Activated T-cell treated with anti-CD3 and anti-CD28 coated beads, Interleukin-2, amount 50 U/mL, for 72 hours (primary cell): Measurements from ENCODE around the gene SYT13. TPM values are rescaled to one million over a fixed set of nuclear protein-coding genes. Genes with fewer than 3 reads are reported as not detected.
"Not testable (repeated sequence)": the region's sequence is repeated elsewhere in the genome, so short reads cannot be mapped to it uniquely, and the experiment has no call there.

Experiments
- ATAC-seq, 2 donors: fragments of 150-1000 bp; cut with Tn5 transposase; replicated peaks in 1 of 2; 2 replicates each; pipeline ENCODE4 v1.10.0; 2021; ENCODE audit warnings: moderate library complexity in 2 of 2, mild to moderate bottlenecking in 1 of 2
- DNase-seq, 2 donors: peaks; one replicate each; pipeline ENCODE4 v3.0.0; 2021 to 2022; ENCODE audit warnings: mixed read lengths in 1 of 2
- H3K27ac Mint-ChIP-seq: one replicate; pipeline ENCODE4 v1.8.0; 2022; ENCODE audit warnings: mild to moderate bottlenecking, moderate library complexity, mixed read lengths
- H3K27me3 Mint-ChIP-seq: one replicate; pipeline ENCODE4 v1.8.0; 2022; ENCODE audit warnings: low read depth, mixed read lengths
- H3K36me3 Mint-ChIP-seq, 2 donors: one replicate each; pipeline ENCODE4 v1.8.0; 2022; ENCODE audit warnings: mixed read lengths in 2 of 2, mild to moderate bottlenecking in 1 of 2; ENCODE audit not compliant: insufficient read depth in 2 of 2
- H3K4me1 Mint-ChIP-seq: one replicate; pipeline ENCODE4 v1.8.0; 2022; ENCODE audit warnings: low read depth, mixed read lengths
- H3K4me3 Mint-ChIP-seq, 2 donors: one replicate each; pipeline ENCODE4 v1.8.0; 2022; ENCODE audit warnings: mild to moderate bottlenecking in 2 of 2, mixed read lengths in 2 of 2, moderate library complexity in 2 of 2
- H3K9me3 Mint-ChIP-seq, 2 donors: one replicate each; pipeline ENCODE4 v1.8.0; 2022; ENCODE audit warnings: mixed read lengths in 2 of 2
- total RNA-seq, 2 donors: library from RNA; stranded (reverse); gene quantifications; one replicate each; pipeline ENCODE4 v1.2.3, GENCODE V29; 2022

SYT13 gene
- total RNA-seq, 2 donors from 2014 or later = not detected

DNA sequence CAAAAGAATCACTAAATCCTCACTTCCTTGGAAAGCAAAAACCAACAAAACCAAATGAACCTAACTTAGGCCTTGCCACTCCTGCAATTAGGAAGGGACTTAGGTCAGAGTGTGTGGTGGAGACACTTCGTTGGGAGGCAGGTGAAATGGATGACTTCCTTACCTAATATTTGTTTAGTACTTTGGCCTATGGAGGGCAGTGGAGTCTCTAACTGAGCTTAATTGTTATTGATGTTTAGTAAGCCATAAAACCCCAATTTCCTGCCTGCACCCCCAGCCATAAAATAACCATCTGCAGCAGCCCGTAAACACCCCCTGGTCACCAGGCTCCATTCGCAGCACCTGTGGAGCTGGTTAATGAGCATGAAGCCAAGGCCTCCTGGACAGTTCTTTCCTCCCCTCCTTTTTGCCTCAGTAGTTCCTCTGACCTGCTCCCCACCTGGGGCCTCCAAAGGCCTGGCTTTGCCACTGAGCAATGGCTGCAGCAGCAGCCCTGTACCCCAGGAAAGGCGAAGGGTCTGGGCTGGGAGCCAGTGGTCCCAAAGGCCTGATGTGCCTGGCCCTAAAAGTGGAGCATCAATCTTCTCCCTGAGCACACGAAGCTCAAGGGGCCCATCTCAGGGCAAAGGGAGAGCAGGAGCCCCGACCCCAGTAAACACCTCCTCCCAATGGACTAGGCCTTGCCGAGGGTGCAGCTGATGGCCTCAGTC lies 15.6 kb upstream of the SYT13 start:
- H3K36me3 Mint-ChIP-seq = no peaks in the 10 kb centered on the region

DNA sequence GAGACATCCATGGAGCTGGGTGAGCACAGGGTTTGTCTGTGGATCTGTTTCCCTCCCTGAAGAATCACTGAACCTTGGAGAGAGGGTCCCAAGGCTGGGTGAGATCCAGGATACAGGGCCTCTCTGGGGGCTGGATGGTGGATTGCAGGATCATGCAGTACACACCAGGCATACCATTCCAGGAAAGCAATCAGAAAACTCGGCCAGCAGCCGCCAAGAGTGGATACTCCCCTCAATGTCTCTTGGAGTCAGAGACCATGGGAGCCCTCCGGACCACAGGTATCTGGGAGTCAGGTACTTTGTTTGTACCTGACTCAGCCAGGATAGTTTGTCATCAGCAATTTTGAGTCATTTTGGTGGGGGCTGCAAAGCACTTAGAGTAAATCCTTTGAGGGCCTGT lies 14.6 kb upstream of the SYT13 start:
- no peak overlapping the region for H3K27ac Mint-ChIP-seq

More for the DNA sequence above, 15.6 kb upstream of the SYT13 start:
- no peak overlapping the region for H3K4me3 Mint-ChIP-seq
- H3K9me3 Mint-ChIP-seq = no peaks in the 10 kb centered on the region
- ATAC-seq (no peak), DNase-seq (no peak)
- H3K4me1 Mint-ChIP-seq = no peaks in the 10 kb centered on the region
- no peak overlapping the region for H3K27ac Mint-ChIP-seq
- H3K27me3 Mint-ChIP-seq = peaks cover 5% of the 10 kb centered on the region

DNA sequence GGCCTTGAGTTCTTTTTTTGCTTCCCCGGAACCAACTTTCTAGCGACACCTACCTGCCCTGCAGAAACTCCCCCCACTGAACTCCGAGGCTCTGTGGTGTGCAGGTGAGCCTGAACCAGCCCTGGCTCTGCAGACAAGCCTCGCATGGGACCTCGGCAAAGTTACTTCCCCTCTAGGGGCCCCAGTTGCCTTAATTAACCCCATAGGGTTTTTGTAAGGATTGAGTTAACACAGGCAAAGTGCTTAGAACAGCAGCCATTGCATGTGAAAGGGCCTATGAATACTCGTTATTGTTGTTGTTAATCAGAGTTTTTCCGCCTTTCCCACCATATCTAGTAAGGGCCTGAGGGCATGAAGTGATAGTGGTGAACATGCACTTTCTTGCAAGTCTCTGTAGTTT lies 12.6 kb upstream of the SYT13 start:
- Mint-ChIP-seq H3K4me1 (no peaks in the 10 kb centered on the region), H3K36me3 (no peaks in the 10 kb centered on the region), H3K4me3 (no peak overlapping the region), H3K27me3 (peaks cover 22% of the 10 kb centered on the region), H3K27ac (no peak overlapping the region), H3K9me3 (no peaks in the 10 kb centered on the region)
- no peak for DNase-seq
- ATAC-seq = no peak

More for the DNA sequence above, 14.6 kb upstream of the SYT13 start:
- no peak for ATAC-seq
- H3K36me3 Mint-ChIP-seq = no peaks in the 10 kb centered on the region
- H3K9me3 Mint-ChIP-seq = no peaks in the 10 kb centered on the region
- peaks cover 7% of the 10 kb centered on the region for H3K27me3 Mint-ChIP-seq
- no peak overlapping the region for H3K4me3 Mint-ChIP-seq
- DNase-seq = no peak
- no peaks in the 10 kb centered on the region for H3K4me1 Mint-ChIP-seq

DNA sequence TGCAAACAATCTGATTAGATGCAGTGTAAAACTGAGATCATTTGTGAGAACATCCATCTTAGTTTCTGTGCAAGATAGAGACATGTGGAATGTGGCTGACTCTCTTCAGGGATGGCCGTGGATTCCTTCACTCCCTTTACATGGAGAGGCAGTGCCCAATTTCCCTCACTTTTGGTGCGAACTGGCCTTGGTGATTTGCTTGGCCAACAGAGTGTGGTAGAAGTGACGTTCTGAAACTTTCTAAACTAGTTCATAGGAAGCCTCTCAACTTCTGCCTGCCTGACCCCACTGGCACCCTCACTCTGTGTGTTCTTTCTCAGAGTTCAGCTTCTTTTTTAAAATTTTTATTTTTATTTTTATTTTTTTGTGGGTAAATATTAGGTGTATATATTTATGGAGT lies 9.9 kb upstream of the SYT13 start:
- Mint-ChIP-seq H3K27ac (no peak overlapping the region), H3K27me3 (peaks cover 44% of the 10 kb centered on the region), H3K4me3 (no peak overlapping the region), H3K36me3 (no peaks in the 10 kb centered on the region), H3K9me3 (no peaks in the 10 kb centered on the region), H3K4me1 (no peaks in the 10 kb centered on the region)
- DNase-seq (no peak), ATAC-seq (no peak)

DNA sequence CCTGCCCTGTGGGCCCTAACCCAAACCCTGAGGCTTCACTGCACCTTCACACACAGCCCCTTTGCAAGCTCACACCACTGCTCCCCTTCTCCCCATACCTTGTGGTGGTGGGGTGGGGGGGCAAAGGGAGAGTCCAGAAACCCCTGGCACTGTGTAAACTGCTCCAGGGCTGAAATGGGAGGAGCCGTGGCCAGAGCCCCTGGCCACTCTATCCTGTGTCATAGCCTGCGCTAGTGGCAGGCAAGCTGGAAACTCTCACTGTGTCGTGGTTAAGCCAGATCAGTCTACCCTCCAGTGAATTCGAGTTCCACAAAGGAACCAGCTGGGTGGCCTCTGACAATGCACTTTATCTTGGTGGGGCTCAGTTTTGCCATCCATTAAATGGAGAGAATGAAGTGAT lies 8.4 kb upstream of the SYT13 start:
- no peaks in the 10 kb centered on the region for H3K4me1 Mint-ChIP-seq
- no peaks in the 10 kb centered on the region for H3K9me3 Mint-ChIP-seq
- no peaks in the 10 kb centered on the region for H3K36me3 Mint-ChIP-seq
- H3K4me3 Mint-ChIP-seq = no peak overlapping the region
- ATAC-seq (no peak), DNase-seq (no peak)
- H3K27ac Mint-ChIP-seq = no peak overlapping the region
- H3K27me3 Mint-ChIP-seq = peaks cover 52% of the 10 kb centered on the region

DNA sequence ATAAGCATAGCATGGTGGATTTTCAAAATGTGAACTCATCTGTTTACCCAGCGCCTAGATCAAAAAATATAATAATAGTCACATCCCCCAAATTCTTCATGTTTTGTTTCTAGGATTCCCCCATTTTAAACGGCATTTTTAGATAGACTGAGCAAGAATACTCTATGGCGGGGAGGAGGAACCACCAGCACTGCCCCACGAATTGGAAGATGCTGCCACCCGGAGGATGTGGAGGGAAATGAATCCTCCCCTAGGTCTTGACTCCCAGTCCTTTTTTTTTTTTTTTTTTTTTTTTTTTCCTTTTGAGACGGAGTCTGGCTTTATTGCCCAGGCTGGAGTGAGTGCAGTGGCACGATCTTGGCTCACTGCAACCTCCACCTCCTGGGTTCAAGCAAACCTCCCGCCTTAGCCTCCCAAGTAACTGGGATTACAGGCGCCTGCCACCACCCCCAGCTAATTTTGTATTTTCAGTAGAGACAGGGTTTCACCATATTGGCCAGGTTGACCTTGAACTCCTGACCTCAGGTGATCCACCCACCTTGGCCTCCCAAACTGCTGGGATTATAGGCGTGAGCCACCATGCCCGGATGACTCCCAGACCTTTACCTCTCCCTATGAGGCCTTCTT lies 7.5 kb upstream of the SYT13 start:
- not testable (repeated sequence) for H3K4me3 Mint-ChIP-seq, H3K9me3 Mint-ChIP-seq, H3K27ac Mint-ChIP-seq, H3K4me1 Mint-ChIP-seq, H3K36me3 Mint-ChIP-seq
- DNase-seq (peak; percentile 70 to 78), ATAC-seq (peak; percentile 84 to 89)
- H3K27me3 Mint-ChIP-seq = peaks cover 60% of the 10 kb centered on the region

DNA sequence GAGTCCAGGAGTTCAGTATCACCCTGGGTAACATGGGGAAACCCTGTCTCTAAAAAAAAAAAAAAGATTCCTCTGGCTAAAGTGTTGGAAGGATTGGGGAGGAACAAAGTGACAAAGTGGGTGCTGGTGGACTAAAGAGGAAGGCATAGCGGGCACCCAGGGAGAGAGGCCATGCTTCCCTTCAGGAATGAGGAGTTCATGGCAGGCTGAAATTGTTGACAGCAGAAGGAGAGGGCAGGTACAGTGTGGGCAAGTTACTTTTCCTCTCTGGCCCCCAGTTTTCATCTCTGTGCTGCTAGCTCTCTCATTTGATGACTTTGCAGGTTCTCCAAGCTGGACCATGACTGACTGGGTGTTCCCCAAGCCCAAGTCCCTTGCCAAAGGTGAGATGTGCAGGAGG lies 4.4 kb upstream of the SYT13 start:
- Mint-ChIP-seq H3K4me1 (no peaks in the 10 kb centered on the region), H3K27ac (no peak overlapping the region), H3K9me3 (peaks cover 0 to 2% of the 10 kb centered on the region in 2 donors), H3K27me3 (peaks cover 79% of the 10 kb centered on the region), H3K4me3 (no peak overlapping the region), H3K36me3 (no peaks in the 10 kb centered on the region)
- ATAC-seq (no peak), DNase-seq (no peak)

DNA sequence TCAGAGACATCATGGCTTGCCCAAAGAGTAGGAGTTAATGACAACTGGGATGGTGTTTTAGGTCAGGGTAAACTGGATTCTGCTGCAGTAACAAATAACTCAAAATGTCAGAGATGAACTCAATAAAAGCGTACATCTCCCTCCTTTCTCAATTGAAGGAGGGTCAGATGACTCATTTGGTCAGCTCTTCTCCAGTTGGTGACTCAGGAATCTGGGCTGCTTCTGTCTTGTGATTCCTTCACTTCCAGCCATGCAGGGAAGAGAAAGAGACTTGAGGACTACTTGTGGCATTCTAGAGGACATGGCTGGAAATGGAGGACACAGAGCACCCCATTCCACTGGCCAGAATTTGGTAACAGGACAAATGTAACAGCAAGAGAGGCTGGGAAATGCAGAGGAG lies 3.2 kb upstream of the SYT13 start:
- Mint-ChIP-seq H3K27ac (no peak overlapping the region), H3K4me1 (no peaks in the 10 kb centered on the region), H3K4me3 (no peak overlapping the region), H3K27me3 (peaks cover 79% of the 10 kb centered on the region), H3K36me3 (no peaks in the 10 kb centered on the region), H3K9me3 (peaks cover 0 to 2% of the 10 kb centered on the region in 2 donors)
- no peak for DNase-seq
- no peak for ATAC-seq

DNA sequence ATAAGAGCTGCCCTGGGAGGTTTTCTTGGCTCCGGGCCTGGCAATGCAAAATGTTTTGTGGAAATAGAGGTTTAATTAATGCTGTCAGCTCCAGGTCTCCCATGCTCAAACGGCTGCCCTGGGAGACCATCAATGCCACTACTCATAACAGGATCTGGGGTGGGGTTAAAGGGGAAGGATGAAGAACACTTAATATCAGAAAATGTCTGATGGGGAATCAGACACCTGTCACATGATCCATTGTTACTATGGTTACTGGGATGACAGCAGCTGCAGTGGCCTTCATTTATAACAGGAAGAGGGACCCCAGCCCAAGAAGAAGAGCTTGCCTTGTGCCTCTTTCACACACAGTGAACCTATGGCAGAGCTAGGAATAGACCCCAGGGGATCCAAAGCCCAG lies 2.2 kb upstream of the SYT13 start:
- DNase-seq = no peak
- H3K9me3 Mint-ChIP-seq = peaks cover 0 to 2% of the 10 kb centered on the region in 2 donors

DNA sequence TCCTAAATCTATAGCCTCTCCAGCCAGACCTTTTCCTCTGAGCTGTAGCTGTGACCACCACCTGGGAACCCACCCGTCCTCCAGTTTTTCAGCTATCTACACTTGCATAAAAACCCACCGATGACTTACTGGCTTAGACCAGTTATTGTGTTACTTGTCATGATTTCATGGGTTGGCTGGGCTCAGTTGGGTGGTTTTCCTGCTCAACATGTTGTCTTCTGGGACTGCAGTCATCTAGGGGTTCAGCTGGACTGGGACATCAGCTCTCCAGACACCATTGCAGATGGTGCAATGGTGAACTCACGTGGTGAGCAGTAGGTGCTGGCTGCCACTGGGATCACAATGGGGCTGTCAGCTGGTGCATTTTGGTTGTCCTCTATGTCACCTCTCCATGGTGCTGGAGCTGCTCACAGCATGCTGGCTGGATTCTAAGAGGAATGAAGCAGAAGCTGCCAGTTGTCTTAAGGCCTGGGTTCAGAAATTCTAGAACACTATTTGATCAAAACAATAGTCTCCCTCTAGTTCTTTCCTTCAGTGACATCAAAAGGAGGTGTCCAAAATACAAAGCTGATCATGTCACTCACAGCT lies 1.3 kb upstream of the SYT13 start:
- no peak for ATAC-seq
- H3K27me3 Mint-ChIP-seq = peaks cover 75% of the 10 kb centered on the region
- H3K4me3 Mint-ChIP-seq = no peak overlapping the region

More for the DNA sequence above, 2.2 kb upstream of the SYT13 start:
- Mint-ChIP-seq H3K27me3 (peaks cover 82% of the 10 kb centered on the region), H3K27ac (no peak overlapping the region), H3K4me3 (no peak overlapping the region), H3K36me3 (no peaks in the 10 kb centered on the region), H3K4me1 (no peaks in the 10 kb centered on the region)
- ATAC-seq = no peak

DNA sequence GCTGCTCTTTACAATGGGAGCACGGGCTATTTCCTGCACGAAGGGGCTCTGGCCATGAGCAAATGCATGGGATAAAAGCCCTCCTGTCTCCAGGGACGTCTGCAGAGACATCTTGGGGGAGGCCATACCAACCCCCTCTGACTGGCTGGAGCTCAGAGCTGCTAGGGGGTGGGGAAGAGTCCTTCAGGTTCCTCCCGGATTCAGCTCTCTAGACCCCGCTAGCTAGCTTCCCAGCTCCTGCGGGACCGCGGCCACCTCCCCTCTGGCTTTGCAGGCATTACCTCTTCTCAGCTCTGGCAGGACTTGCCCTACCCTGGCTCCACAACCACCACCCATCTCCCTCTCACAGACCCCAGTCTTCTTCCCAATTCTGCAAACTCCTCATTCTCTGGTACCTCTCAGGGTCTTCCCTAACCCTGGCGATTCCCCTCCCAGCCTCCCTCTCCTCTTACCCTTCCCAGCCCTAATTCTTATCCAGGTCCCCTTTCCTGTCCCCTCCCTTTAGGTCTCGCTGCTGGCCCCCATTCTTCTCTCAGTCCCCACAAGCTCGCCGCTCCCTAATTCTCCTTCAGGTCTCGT lies 802 bp downstream of the SYT13 start:
- Mint-ChIP-seq H3K9me3 (peaks cover 0 to 2% of the 10 kb centered on the region in 2 donors), H3K4me1 (peaks cover 4% of the 10 kb centered on the region), H3K4me3 (peak overlapping the region in 1 of 2 donors; percentile 15), H3K27ac (no peak overlapping the region), H3K27me3 (peaks cover 64% of the 10 kb centered on the region), H3K36me3 (no peaks in the 10 kb centered on the region)
- DNase-seq = no peak
- no peak for ATAC-seq

More for the DNA sequence above, 1.3 kb upstream of the SYT13 start:
- Mint-ChIP-seq H3K9me3 (peaks cover 0 to 2% of the 10 kb centered on the region in 2 donors), H3K27ac (no peak overlapping the region), H3K4me1 (no peaks in the 10 kb centered on the region), H3K36me3 (no peaks in the 10 kb centered on the region)
- DNase-seq = no peak

DNA sequence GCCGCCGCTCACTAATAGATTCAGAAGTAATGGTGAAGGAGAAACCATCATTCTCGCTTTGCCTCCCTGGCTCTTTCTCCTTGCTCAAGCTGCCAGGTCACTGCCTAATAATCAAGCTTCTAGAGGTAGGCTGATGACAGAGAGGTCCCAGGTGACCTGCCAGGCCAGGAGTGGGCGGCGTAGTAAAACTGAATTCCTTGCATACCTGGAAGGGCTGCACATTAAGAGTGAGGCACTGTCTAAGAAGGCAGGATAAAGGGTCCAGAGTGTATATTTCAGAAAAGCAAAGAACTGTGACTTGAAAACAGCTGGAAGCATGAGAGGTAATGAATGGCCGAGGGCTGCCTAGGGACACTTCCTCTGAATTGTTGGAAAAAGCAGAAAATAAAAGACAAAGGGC lies 4.1 kb downstream of the SYT13 start:
- Mint-ChIP-seq H3K36me3 (peaks cover 0 to 2% of the 10 kb centered on the region in 2 donors), H3K27me3 (peaks cover 32% of the 10 kb centered on the region), H3K27ac (no peak overlapping the region), H3K4me1 (peaks cover 4% of the 10 kb centered on the region), H3K9me3 (peaks cover 3 to 7% of the 10 kb centered on the region in 2 donors), H3K4me3 (no peak overlapping the region)
- no peak for ATAC-seq
- DNase-seq = no peak

DNA sequence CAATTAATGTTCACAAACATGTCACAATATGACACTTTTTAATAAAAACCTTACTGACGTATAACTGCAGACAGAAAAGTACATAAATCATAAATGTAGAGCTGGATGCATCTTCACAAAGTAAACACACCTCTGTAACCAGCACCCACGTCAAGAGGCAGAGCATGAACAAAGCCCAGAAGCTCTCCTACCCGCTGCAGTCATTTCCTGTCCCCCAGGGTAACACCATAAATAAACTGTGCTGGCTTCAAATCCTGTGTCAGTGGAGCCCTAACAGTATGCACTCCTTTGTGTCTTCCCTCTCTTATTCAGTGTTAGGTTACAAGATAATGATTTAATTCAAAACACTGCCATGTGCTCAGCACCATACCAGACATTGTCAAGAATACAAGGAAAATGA lies 5.7 kb downstream of the SYT13 start:
- Mint-ChIP-seq H3K27me3 (peaks cover 28% of the 10 kb centered on the region), H3K9me3 (peaks cover 3 to 7% of the 10 kb centered on the region in 2 donors), H3K4me3 (no peak overlapping the region), H3K27ac (no peak overlapping the region), H3K4me1 (peaks cover 4% of the 10 kb centered on the region), H3K36me3 (peaks cover 0 to 2% of the 10 kb centered on the region in 2 donors)
- DNase-seq = no peak
- peak in 1 of 2 donors; percentile 38 for ATAC-seq
